Mammary epithelial cell (primary cell): ENCODE measurements around the gene BIRC5.

Experiments
- EZH2 ChIP-seq: IDR thresholded peaks from 2 replicates; pipeline ENCODE4 v1.6.1; 2012; ENCODE audit warnings: low read length, inconsistent platforms, borderline replicate concordance
- TF ChIP-seq, protein P1 (sequence below), 2 donors: IDR thresholded peaks in 1 of 2; conservative IDR thresholded peaks in 1 of 2; 2 replicates each; pipeline ENCODE4 v1.5.1; 2011 to 2012; ENCODE audit warnings: inconsistent platforms in 2 of 2, low read length in 2 of 2, mild to moderate bottlenecking in 2 of 2, control low read depth in 1 of 2, low read depth in 1 of 2; ENCODE audit not compliant: insufficient read depth in 1 of 2; ENCODE audit errors: extremely low read depth in 1 of 2

GRCh38 chr17:78273813-78274212 is 59.8 kb downstream of the BIRC5 start:
- TF ChIP-seq, protein P1, sequence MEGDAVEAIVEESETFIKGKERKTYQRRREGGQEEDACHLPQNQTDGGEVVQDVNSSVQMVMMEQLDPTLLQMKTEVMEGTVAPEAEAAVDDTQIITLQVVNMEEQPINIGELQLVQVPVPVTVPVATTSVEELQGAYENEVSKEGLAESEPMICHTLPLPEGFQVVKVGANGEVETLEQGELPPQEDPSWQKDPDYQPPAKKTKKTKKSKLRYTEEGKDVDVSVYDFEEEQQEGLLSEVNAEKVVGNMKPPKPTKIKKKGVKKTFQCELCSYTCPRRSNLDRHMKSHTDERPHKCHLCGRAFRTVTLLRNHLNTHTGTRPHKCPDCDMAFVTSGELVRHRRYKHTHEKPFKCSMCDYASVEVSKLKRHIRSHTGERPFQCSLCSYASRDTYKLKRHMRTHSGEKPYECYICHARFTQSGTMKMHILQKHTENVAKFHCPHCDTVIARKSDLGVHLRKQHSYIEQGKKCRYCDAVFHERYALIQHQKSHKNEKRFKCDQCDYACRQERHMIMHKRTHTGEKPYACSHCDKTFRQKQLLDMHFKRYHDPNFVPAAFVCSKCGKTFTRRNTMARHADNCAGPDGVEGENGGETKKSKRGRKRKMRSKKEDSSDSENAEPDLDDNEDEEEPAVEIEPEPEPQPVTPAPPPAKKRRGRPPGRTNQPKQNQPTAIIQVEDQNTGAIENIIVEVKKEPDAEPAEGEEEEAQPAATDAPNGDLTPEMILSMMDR (conservative IDR thresholded peaks at IDR 0.05 in 1 of 2, IDR thresholded peaks at IDR 0.05 in 1 of 2; ENCODE audit: extremely low read depth in 1 of 2, insufficient read depth in 1 of 2, low read depth in 1 of 2, low read length in 2 of 2): no peak
- no peak for TF ChIP-seq EZH2
